ENCODE data around the gene GRM1.
A peak's percentile ranks its signal among the peaks of the same experiment; 100 is the strongest.

GRM1 gene

DNA sequence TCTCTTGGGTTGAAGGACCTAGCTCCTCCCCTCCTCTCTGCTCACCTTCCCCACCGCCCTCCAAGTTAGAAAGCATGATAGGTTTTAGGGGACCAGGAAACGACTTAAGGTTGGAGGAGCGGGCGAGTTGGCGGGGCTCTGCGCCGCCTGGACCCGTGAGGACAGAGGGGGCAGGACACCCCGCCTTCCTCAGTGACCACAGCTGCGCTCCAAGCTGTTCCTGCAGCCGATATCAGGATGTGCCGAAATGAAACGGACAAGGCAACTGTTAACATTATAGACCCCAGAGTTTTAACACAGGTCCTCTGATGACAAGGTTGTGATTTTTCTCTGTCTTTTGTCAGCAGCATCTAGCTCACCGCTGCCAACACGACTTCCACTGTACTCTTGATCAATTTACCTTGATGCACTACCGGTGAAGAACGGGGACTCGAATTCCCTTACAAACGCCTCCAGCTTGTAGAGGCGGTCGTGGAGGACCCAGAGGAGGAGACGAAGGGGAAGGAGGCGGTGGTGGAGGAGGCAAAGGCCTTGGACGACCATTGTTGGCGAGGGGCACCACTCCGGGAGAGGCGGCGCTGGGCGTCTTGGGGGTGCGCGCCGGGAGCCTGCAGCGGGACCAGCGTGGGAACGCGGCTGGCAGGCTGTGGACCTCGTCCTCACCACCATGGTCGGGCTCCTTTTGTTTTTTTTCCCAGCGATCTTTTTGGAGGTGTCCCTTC is at the start of gene GRM1:
Gene GRM1, plus strand, starts transcription at position 212 of the 722 bp plus-strand sequence. Its CDS starts 456 bp downstream, at position 668.
- no peak for DNase-seq

- no peak for DNase-seq
Measured at GRCh38 chr6:146009338-146009737, 19.5 kb upstream of the GRM1 start.

GRCh38 chr6:146014233-146014632 is 14.6 kb upstream of the GRM1 start:
- DNase-seq, result no peak

DNA sequence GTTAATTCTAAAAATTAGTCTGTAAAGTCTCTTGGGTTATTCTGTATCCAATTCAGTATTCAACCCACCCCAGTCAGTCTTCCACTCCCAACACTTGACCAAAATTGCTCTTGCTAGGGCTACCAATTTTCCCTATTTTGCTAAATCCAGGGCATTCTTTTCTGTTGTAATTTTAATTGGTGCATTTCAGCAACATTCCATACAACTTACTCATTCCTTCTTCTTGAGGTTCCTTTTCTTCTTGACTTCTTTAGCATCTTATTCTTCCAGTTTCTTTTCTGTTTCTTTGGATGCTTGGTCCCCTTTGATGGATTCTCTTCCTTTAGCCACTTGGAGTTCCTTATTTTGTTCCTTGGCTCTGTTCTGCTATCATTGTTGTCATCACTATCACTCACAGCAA is 11.2 kb upstream of the GRM1 start:
- DNase-seq, result no peak

GRCh38 chr6:146026873-146027272 is 2.0 kb upstream of the GRM1 start:
- DNase-seq, result no peak

GRCh38 chr6:146027586-146028251 is 1.1 kb upstream of the GRM1 start:
- DNase-seq, result no peak

DNA sequence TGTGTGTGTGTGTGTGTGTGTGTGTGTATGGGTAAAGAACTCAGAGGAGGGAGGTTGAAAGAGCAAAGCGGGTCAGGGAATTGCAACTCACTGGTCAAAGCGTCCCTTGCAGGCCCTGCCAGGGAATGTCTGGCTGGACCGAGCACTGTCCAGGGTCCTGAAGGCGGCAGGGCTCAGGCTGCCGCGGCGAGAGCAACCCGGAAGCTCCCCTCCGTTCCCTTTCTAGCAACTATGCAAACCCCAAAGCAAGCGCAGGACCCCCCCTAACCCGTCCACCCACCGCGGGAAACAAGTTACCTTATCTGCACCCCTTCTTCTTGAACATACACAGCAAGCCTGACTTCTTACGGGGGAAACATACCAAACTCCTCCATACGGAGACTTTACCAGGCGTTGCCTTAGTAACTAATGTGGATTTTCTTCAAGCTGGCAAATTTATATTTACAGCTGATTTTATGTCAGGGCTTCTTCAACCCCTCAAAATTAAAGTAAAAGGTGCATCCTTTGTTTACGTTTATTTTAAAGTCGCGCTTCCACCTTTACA is 538 bp upstream of the GRM1 start:
- peak in 1 of 2 donors; percentile 10 for DNase-seq

GRCh38 chr6:146029573-146030184 is 817 bp downstream of the GRM1 start:
- no peak for DNase-seq

GRCh38 chr6:146032387-146032786 is 3.5 kb downstream of the GRM1 start:
- DNase-seq, result no peak

DNA sequence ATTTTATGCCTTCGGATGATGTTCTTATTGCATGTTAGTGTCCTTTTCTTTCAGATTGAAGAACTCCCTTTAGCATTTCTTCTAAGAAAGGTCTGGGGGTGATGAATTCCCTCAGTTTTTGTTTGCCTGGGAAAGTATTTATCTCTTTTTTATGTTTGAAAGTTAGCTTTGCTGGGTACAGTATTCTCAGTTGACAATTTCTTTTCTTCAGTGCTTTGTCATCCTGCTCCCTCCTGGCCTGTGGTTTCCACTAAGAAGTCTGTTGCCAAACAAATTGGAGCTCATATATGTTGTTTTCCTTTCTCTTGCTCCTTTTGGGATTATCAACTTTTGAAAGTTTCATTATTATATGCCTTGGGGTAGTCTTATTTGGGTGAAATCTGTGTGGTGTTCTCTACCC is 11.5 kb downstream of the GRM1 start:
- DNase-seq, result no peak

GRCh38 chr6:146041282-146041681 is 12.4 kb downstream of the GRM1 start:
- DNase-seq, result no peak

- DNase-seq, result no peak
Measured at GRCh38 chr6:146047371-146047770, 18.5 kb downstream of the GRM1 start.

GRCh38 chr6:146050168-146050567 is 21.3 kb downstream of the GRM1 start:
- no peak for DNase-seq

DNA sequence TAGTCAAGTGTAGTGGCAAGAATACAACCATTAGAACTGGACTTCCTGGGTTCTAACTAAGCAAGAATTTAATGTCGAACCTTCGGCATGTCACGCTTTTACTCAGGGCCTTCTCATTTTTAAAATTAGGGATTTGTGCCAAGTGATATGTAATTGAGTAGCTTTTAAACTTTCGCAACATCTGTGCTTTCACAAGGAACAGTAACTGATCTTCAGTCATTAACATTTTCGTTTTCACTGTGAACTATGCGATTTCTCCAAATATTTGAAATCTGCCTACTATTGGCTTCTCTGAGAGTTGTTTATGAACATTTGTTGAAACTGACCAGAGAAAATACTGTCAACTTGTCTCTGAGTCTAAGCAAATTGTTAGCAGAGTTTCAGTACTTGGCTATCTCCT is 27.6 kb downstream of the GRM1 start:
- no peak for DNase-seq

GRCh38 chr6:146065690-146066089 is 36.8 kb downstream of the GRM1 start:
- no peak for DNase-seq

- no peak for DNase-seq
Measured at GRCh38 chr6:146066506-146066905, 37.6 kb downstream of the GRM1 start.

DNA sequence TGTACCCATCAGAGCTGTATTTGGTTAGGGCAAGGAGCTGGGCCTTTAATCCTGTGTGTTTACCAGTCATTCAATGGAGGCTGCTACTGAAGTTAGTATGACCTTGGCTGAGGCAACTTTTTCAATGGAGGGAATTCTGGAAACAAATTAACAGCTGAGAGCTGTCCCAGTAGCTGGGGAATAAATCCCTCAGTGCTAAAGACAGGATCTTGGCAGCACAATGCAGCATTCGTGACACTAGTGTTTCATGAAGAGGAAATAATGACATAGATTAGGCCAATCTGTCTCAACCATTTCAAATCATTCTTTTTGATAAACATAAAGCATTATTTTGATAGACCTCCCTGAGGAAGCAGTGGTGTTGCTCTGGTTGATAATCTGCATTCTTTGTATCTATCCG is 42.9 kb downstream of the GRM1 start:
- DNase-seq, result no peak

- DNase-seq, result no peak
Measured at GRCh38 chr6:146077992-146078391, 49.1 kb downstream of the GRM1 start.

DNA sequence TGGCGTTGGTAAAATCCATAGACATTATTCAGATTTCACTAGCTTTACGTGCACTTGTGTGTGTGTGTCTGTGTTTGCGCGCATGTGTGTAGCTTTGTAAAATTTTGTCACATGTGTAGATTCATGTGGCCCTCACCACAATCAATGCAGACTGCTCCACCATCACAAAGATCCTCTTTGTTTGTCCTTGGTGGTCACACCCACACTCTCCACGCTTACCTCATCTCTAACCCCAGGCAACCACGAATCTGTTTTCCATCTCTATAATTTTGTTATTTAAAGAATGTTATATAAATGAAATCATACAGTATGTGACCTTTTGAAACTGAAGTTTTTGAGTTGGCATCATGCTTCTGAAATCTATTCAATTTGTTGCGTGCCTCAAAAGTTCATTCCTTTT is 58.5 kb downstream of the GRM1 start:
- DNase-seq, result no peak

GRCh38 chr6:146090474-146090873 is 61.6 kb downstream of the GRM1 start:
- DNase-seq, result no peak

GRCh38 chr6:146092961-146093686 is 64.3 kb downstream of the GRM1 start:
- DNase-seq, result no peak

DNA sequence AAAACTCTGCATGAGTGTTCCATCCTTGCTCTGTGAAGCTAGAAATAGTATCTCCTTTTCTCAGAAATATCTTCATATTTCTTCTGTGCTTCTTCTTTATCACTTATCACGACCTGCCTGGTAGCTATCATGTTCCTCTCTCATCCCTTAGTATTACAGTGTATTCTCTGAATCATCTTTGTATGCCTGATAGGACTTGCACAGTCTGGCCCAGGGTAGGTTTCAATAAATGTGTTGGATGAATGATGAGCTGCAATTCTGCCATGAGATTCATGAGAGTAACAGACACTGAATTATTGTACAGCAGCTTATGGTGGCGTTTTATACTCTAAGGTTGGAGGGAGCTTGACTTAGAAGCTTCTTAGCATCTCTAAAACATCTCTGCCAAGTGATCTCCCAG is 66.6 kb downstream of the GRM1 start:
- DNase-seq, result no peak

DNA sequence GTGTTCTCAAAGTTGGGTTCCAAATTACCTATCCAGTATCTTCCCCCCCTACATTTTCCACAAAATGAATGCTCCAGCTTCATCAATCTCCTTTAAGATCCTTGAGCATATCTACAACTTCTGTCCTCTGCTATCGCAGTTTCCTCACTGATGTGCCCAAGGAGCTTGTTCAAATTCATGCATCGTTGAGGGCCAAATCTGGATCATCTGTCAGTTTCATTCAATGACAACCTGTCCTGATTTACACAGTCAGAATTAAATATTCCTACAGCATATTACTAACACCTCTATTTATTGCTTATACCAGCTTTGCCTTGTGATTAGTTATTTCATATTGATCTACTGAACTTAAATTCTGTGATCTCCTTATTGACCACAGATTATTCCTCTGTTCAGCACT is 68.7 kb downstream of the GRM1 start:
- DNase-seq, result no peak
